Mesendoderm (in vitro differentiated cells): ENCODE measurements around the gene TNS3.

ENCODE experiments used
- DNase-seq: peaks from one replicate; pipeline ENCODE4 v3.0.0; 2013
- H2AK5ac ChIP-seq: 2 replicates; pipeline ENCODE4 v1.6.1; 2013; ENCODE audit warnings: low read length, inconsistent platforms
- H2BK120ac ChIP-seq: 2 replicates; pipeline ENCODE4 v1.6.1; 2013; ENCODE audit warnings: low read depth, mild to moderate bottlenecking, low read length, moderate library complexity, mixed read lengths
- H2BK15ac ChIP-seq: replicated peaks from 2 replicates; pipeline ENCODE4 v1.6.1; 2013; ENCODE audit warnings: low read depth, mild to moderate bottlenecking, moderate library complexity
- H2BK5ac ChIP-seq: 2 replicates; pipeline ENCODE4 v1.6.1; 2013; ENCODE audit warnings: low read length, inconsistent platforms
- H3K18ac ChIP-seq: 2 replicates; pipeline ENCODE4 v1.6.1; 2013; ENCODE audit warnings: mild to moderate bottlenecking, low read length, mixed read lengths
- H3K23ac ChIP-seq: one replicate; pipeline ENCODE4 v1.6.1; 2013; ENCODE audit warnings: low read length
- H3K27ac ChIP-seq: 2 replicates; pipeline ENCODE4 v1.5.1; 2013; ENCODE audit warnings: low read depth, mild to moderate bottlenecking, inconsistent platforms, low read length, moderate library complexity
- H3K27me3 ChIP-seq: 2 replicates; pipeline ENCODE4 v1.6.1; 2013; ENCODE audit warnings: low read length, control low read depth, mild to moderate bottlenecking, inconsistent platforms; ENCODE audit not compliant: insufficient read depth, poor library complexity
- H3K36me3 ChIP-seq: 2 replicates; pipeline ENCODE4 v1.6.1; 2013; ENCODE audit warnings: low read length, inconsistent platforms; ENCODE audit not compliant: control insufficient read depth, insufficient read depth
- H3K4ac ChIP-seq: one replicate; pipeline ENCODE4 v1.6.1; 2013; ENCODE audit warnings: low read depth, mild to moderate bottlenecking, low read length, moderate library complexity
- H3K4me1 ChIP-seq: 2 replicates; pipeline ENCODE4 v1.6.1; 2013; ENCODE audit warnings: low read depth, low read length, inconsistent platforms; ENCODE audit not compliant: control insufficient read depth
- H3K4me2 ChIP-seq: 2 replicates; pipeline ENCODE4 v1.6.1; 2013; ENCODE audit warnings: low read length
- H3K4me3 ChIP-seq: 2 replicates; pipeline ENCODE4 v1.5.1; 2013; ENCODE audit warnings: mild to moderate bottlenecking, low read length
- H3K56ac ChIP-seq: one replicate; pipeline ENCODE4 v1.6.1; 2013; ENCODE audit warnings: low read length
- H3K79me1 ChIP-seq: 2 replicates; pipeline ENCODE4 v1.6.1; 2013; ENCODE audit warnings: low read length, inconsistent platforms
- H3K79me2 ChIP-seq: 2 replicates; pipeline ENCODE4 v1.6.1; 2013; ENCODE audit warnings: mild to moderate bottlenecking, low read length; ENCODE audit not compliant: control insufficient read depth, insufficient read depth
- H3K9ac ChIP-seq: 2 replicates; pipeline ENCODE4 v1.6.1; 2013; ENCODE audit warnings: low read length, inconsistent platforms
- H4K5ac ChIP-seq: one replicate; pipeline ENCODE4 v1.6.1; 2013; ENCODE audit warnings: low read length
- H4K8ac ChIP-seq: one replicate; pipeline ENCODE4 v1.6.1; 2013; ENCODE audit warnings: low read depth, mild to moderate bottlenecking, control low read depth, low read length, moderate library complexity
- WGBS: extraction: QIAGEN DNeasy Blood & Tissue Kit; methylation state at CpG from one replicate; pipeline ENCODE4 v1.1.7; 2013; ENCODE audit warnings: low lambda C conversion rate, missing lambda C conversion rate; ENCODE audit not compliant: insufficient coverage; ENCODE audit errors: extremely low coverage; 5-methylcytosine and 5-hydroxymethylcytosine counted together

Gene TNS3

GRCh38 chr7:47428052-47428767, 153.7 kb downstream of the TNS3 start:
- no peaks in the 10 kb centered on the region for H3K79me1 ChIP-seq
- H3K4ac ChIP-seq = no peak overlapping the region
- no peak overlapping the region for H4K5ac ChIP-seq
- no peak overlapping the region for H3K4me3 ChIP-seq
- H3K56ac ChIP-seq = no peak overlapping the region
- no CpG with 5 or more reads among the region's 12 CpGs for WGBS
- no peak overlapping the region for H3K27ac ChIP-seq
- H2BK120ac ChIP-seq = no peak overlapping the region
- H3K9ac ChIP-seq = no peak overlapping the region
- no peak overlapping the region for H2BK5ac ChIP-seq
- H3K36me3 ChIP-seq = no peaks in the 10 kb centered on the region
- H3K4me1 ChIP-seq = no peaks in the 10 kb centered on the region
- no peak overlapping the region for H3K18ac ChIP-seq
- H3K4me2 ChIP-seq = no peak overlapping the region
- no peak overlapping the region for H3K23ac ChIP-seq
- H3K27me3 ChIP-seq = no peaks in the 10 kb centered on the region
- H2AK5ac ChIP-seq = no peak overlapping the region
- no peak overlapping the region for H4K8ac ChIP-seq
- no peaks in the 10 kb centered on the region for H3K79me2 ChIP-seq
- no peak for DNase-seq
- H2BK15ac ChIP-seq = no peak overlapping the region

GRCh38 chr7:47427051-47427643, 154.8 kb downstream of the TNS3 start:
- H3K23ac ChIP-seq = no peak overlapping the region
- H3K79me1 ChIP-seq = no peaks in the 10 kb centered on the region
- no peak overlapping the region for H2AK5ac ChIP-seq
- no peaks in the 10 kb centered on the region for H3K36me3 ChIP-seq
- no peak overlapping the region for H3K4me2 ChIP-seq
- H3K4me3 ChIP-seq = no peak overlapping the region
- no peak overlapping the region for H2BK15ac ChIP-seq
- H3K9ac ChIP-seq = no peak overlapping the region
- no peaks in the 10 kb centered on the region for H3K79me2 ChIP-seq
- H3K27me3 ChIP-seq = no peaks in the 10 kb centered on the region
- H3K4ac ChIP-seq = no peak overlapping the region
- H3K56ac ChIP-seq = no peak overlapping the region
- H2BK5ac ChIP-seq = no peak overlapping the region
- no peak for DNase-seq
- H4K8ac ChIP-seq = no peak overlapping the region
- no peak overlapping the region for H4K5ac ChIP-seq
- no CpG with 5 or more reads among the region's 6 CpGs for WGBS
- no peak overlapping the region for H3K18ac ChIP-seq
- no peak overlapping the region for H3K27ac ChIP-seq
- H3K4me1 ChIP-seq = no peaks in the 10 kb centered on the region
- no peak overlapping the region for H2BK120ac ChIP-seq

- no peak overlapping the region for H3K27ac ChIP-seq
- no peak overlapping the region for H2BK120ac ChIP-seq
- H2BK15ac ChIP-seq = no peak overlapping the region
- no peak overlapping the region for H3K18ac ChIP-seq
- no peak overlapping the region for H3K56ac ChIP-seq
- H3K4me3 ChIP-seq = no peak overlapping the region
- H3K4me1 ChIP-seq = no peaks in the 10 kb centered on the region
- no peaks in the 10 kb centered on the region for H3K79me2 ChIP-seq
- H4K8ac ChIP-seq = no peak overlapping the region
- H2BK5ac ChIP-seq = no peak overlapping the region
- no peak overlapping the region for H3K23ac ChIP-seq
- no peak overlapping the region for H4K5ac ChIP-seq
- no peak overlapping the region for H3K4me2 ChIP-seq
- H3K79me1 ChIP-seq = no peaks in the 10 kb centered on the region
- no peaks in the 10 kb centered on the region for H3K36me3 ChIP-seq
- no peak overlapping the region for H3K4ac ChIP-seq
- H3K27me3 ChIP-seq = no peaks in the 10 kb centered on the region
- no peak overlapping the region for H2AK5ac ChIP-seq
- no peak overlapping the region for H3K9ac ChIP-seq
- WGBS = no CpG with 5 or more reads among the region's 4 CpGs
- no peak for DNase-seq
Measured at GRCh38 chr7:47424523-47424922, 157.4 kb downstream of the TNS3 start.

GRCh38 chr7:47423196-47423595, 158.7 kb downstream of the TNS3 start:
- H3K36me3 ChIP-seq = no peaks in the 10 kb centered on the region
- no peak overlapping the region for H4K5ac ChIP-seq
- no peaks in the 10 kb centered on the region for H3K4me1 ChIP-seq
- H3K79me1 ChIP-seq = no peaks in the 10 kb centered on the region
- H3K9ac ChIP-seq = no peak overlapping the region
- no peak overlapping the region for H3K23ac ChIP-seq
- no peak overlapping the region for H3K18ac ChIP-seq
- H3K79me2 ChIP-seq = no peaks in the 10 kb centered on the region
- WGBS = no CpG with 5 or more reads among the region's 3 CpGs
- H3K56ac ChIP-seq = no peak overlapping the region
- no peak overlapping the region for H3K4ac ChIP-seq
- H3K27me3 ChIP-seq = no peaks in the 10 kb centered on the region
- H2BK120ac ChIP-seq = no peak overlapping the region
- no peak overlapping the region for H2BK15ac ChIP-seq
- H3K4me2 ChIP-seq = no peak overlapping the region
- no peak overlapping the region for H2AK5ac ChIP-seq
- no peak for DNase-seq
- no peak overlapping the region for H3K27ac ChIP-seq
- H3K4me3 ChIP-seq = no peak overlapping the region
- H4K8ac ChIP-seq = no peak overlapping the region
- H2BK5ac ChIP-seq = no peak overlapping the region

GRCh38 chr7:47422611-47423010, 159.3 kb downstream of the TNS3 start:
- no peaks in the 10 kb centered on the region for H3K27me3 ChIP-seq
- WGBS = no CpG with 5 or more reads among the region's 3 CpGs
- no peak overlapping the region for H3K18ac ChIP-seq
- H3K79me2 ChIP-seq = no peaks in the 10 kb centered on the region
- no peak overlapping the region for H3K9ac ChIP-seq
- H3K56ac ChIP-seq = no peak overlapping the region
- H3K4ac ChIP-seq = no peak overlapping the region
- H3K36me3 ChIP-seq = no peaks in the 10 kb centered on the region
- no peak overlapping the region for H2BK120ac ChIP-seq
- H3K23ac ChIP-seq = no peak overlapping the region
- H3K4me2 ChIP-seq = no peak overlapping the region
- H2BK15ac ChIP-seq = no peak overlapping the region
- H3K79me1 ChIP-seq = no peaks in the 10 kb centered on the region
- no peak overlapping the region for H2AK5ac ChIP-seq
- H3K4me3 ChIP-seq = no peak overlapping the region
- no peak overlapping the region for H4K5ac ChIP-seq
- H4K8ac ChIP-seq = no peak overlapping the region
- H3K27ac ChIP-seq = no peak overlapping the region
- no peak overlapping the region for H2BK5ac ChIP-seq
- H3K4me1 ChIP-seq = no peaks in the 10 kb centered on the region
- DNase-seq = no peak

- Histone ChIP-seq H4K5ac (no peak overlapping the region), H3K18ac (no peak overlapping the region), H3K36me3 (no peaks in the 10 kb centered on the region), H3K4me3 (no peak overlapping the region), H3K4me1 (no peaks in the 10 kb centered on the region), H2BK120ac (no peak overlapping the region), H3K4ac (no peak overlapping the region), H3K23ac (no peak overlapping the region), H3K27ac (no peak overlapping the region), H3K79me1 (no peaks in the 10 kb centered on the region), H3K27me3 (no peaks in the 10 kb centered on the region), H3K4me2 (no peak overlapping the region), H3K79me2 (no peaks in the 10 kb centered on the region), H2BK5ac (no peak overlapping the region), H3K9ac (no peak overlapping the region), H2BK15ac (no peak overlapping the region), H2AK5ac (no peak overlapping the region), H3K56ac (no peak overlapping the region), H4K8ac (no peak overlapping the region)
- DNase-seq = no peak
- no CpG with 5 or more reads among the region's 4 CpGs for WGBS
Measured at GRCh38 chr7:47421456-47421855, 160.5 kb downstream of the TNS3 start.
